ENCODE results near the gene FKBP1A. TPM values are rescaled to one million over a fixed set of nuclear protein-coding genes. Genes with fewer than 3 reads are reported as not detected.
A peak's percentile ranks its signal among the peaks of the same experiment; 100 is the strongest.

The FKBP1A gene
- total RNA-seq, result 100 to 1,000 TPM; 178 to 294 TPM

DNA sequence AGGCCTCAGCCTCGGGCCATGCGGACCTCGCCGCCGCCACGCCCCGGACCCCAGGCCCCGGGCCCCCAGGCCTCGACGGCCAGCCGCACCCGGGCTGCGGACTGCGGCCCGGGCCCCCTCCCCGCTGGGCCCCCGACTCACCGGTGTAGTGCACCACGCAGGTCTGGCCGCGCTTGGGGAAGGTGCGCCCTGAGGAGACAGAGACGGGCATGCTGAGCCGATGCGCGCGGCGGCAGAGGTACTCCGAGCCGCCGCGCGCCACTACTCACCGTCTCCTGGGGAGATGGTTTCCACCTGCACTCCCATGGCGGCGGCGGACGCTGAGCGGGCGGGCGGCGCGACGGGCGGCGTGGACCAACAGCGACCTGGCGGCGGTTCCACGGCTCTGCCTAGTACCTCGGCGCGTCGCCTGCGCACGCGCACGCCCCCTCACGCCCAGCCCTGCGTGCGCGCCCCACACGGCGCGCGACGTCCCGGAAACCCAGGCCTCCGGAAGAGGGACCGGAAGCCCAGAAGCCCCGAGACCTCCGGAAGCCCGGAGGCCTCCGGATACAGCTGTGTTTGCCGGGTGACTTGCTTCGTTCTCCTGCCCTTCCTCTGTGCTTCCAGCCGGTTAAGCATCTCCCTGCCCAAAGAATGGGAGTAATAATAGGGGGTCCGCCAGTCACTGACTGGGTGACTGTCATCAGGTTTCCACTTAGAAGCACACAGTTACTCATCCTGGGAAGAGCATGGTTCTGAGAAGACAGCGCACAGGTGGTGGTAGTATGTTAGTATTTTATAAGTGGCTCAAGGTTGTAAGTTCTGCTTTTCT is at the start of gene FKBP1A:
Gene FKBP1A, minus strand, starts transcription at position 362 of the 814 bp plus-strand sequence. Its CDS starts 56 bp downstream, at position 306.
- no peaks in the 10 kb centered on the region for H3K9me3 Mint-ChIP-seq
- H3K36me3 Mint-ChIP-seq (ENCODE audit: low read depth), result peaks cover 42% of the 10 kb centered on the region
- H3K27ac Mint-ChIP-seq, result peak within 1 kb of the TSS; percentile 87
- H3K4me1 Mint-ChIP-seq, result peaks cover 44% of the 10 kb centered on the region
- peak within 1 kb of the TSS; percentile 79 for H3K4me3 Mint-ChIP-seq
- H3K27me3 Mint-ChIP-seq, result no peaks in the 10 kb centered on the region
- ATAC-seq (replicated peaks), result peak; percentile 89

DNA sequence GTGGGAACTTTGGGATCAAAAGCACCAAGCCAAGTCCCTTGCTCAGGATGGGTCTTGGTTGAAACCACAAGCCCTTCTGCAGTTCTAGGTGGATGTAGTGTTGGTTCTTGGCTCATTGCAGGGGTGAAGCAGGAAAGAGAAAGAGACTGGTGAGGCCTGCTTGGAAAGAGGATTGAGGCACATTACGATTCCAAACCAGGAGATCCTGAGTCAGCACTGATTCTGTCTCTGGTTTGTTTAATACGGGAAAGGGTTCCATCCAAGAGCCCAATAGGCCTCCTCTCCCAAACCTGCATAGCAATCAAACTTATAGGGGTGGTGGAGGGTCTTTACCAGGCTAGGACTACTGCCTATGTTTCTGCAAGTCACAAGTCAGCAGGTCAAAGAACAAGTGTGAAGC is 49.5 kb upstream of the FKBP1A start:
- no peak for ATAC-seq (replicated peaks)
- no peaks in the 10 kb centered on the region for H3K27me3 Mint-ChIP-seq
- H3K36me3 Mint-ChIP-seq (ENCODE audit: low read depth), result peaks cover 59% of the 10 kb centered on the region
- peaks cover 7% of the 10 kb centered on the region for H3K4me1 Mint-ChIP-seq
- H3K4me3 Mint-ChIP-seq, result no peak overlapping the region
- H3K27ac Mint-ChIP-seq, result no peak overlapping the region
- H3K9me3 Mint-ChIP-seq, result no peaks in the 10 kb centered on the region

DNA sequence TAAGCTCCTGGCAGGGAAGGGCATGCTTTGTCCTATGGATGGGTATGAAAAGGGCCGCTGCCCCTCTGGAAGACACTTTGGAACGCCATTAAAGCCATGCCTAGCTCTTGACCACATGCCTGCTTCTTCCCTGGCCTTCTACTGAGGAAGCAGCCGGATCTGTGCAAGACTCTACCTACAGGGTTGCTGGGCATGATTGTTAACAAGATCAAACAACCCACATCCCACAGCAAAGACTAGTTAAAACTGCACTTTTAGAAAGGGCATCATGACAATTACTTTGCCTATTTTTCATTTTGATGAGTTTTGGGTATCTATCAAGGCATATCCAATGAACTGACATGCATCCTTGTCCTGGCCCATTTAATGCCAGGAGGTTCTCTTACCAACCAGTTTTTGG is 48.3 kb upstream of the FKBP1A start:
- Mint-ChIP-seq H3K27ac (no peak overlapping the region), H3K4me1 (peaks cover 10% of the 10 kb centered on the region), H3K36me3 (ENCODE audit: low read depth) (peaks cover 47% of the 10 kb centered on the region), H3K27me3 (no peaks in the 10 kb centered on the region), H3K4me3 (no peak overlapping the region), H3K9me3 (no peaks in the 10 kb centered on the region)
- no peak for ATAC-seq (replicated peaks)

- no peaks in the 10 kb centered on the region for H3K9me3 Mint-ChIP-seq
- H3K4me1 Mint-ChIP-seq, result peaks cover 18% of the 10 kb centered on the region
- H3K27me3 Mint-ChIP-seq, result no peaks in the 10 kb centered on the region
- peak overlapping the region; percentile 61 for H3K27ac Mint-ChIP-seq
- no peak for ATAC-seq (replicated peaks)
- H3K36me3 Mint-ChIP-seq (ENCODE audit: low read depth), result peaks cover 36% of the 10 kb centered on the region
- no peak overlapping the region for H3K4me3 Mint-ChIP-seq
Observed at GRCh38 chr20:1440024-1440423, 47.2 kb upstream of the FKBP1A start.

- Mint-ChIP-seq H3K27ac (no peak overlapping the region), H3K9me3 (no peaks in the 10 kb centered on the region), H3K4me1 (peaks cover 20% of the 10 kb centered on the region), H3K27me3 (no peaks in the 10 kb centered on the region), H3K4me3 (no peak overlapping the region), H3K36me3 (ENCODE audit: low read depth) (peaks cover 20% of the 10 kb centered on the region)
- ATAC-seq (replicated peaks), result no peak
Observed at GRCh38 chr20:1438361-1438760, 45.5 kb upstream of the FKBP1A start.

DNA sequence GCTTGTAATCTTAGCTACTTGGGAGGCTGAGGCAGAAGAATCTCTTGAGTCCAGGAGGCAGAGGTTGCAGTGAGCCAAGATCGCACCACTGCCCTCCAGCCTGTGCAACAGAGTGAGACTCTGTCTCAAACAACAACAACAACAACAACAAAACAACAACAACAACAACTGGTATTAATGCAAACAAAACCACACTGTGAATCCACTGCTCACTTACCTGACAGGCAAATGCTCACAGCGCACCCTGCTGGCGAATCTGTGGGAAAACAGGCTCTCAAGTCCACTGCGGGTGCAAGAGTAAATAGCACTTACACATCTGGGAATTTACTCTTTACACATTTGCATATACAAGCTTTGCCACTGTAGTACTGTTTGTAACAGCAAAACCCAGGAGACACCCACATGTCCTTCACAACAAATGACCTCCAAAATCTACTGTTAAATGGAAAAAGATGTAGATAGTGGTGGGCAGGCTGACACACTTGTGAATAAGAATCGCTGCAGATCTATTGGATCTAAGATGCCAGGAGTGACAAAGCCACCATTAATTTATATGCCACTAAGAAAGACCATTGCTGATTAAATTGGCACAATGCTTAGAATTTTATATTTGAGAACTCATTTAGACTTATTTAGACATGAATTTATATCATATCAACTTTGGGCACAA is 44.5 kb upstream of the FKBP1A start:
- ATAC-seq (replicated peaks), result peak; percentile 33
- no peak overlapping the region for H3K4me3 Mint-ChIP-seq

GRCh38 chr20:1436263-1436662 is 43.4 kb upstream of the FKBP1A start:
- no peak overlapping the region for H3K27ac Mint-ChIP-seq
- no peak for ATAC-seq (replicated peaks)
- H3K36me3 Mint-ChIP-seq (ENCODE audit: low read depth), result no peaks in the 10 kb centered on the region

More for the DNA sequence above, 44.5 kb upstream of the FKBP1A start:
- Mint-ChIP-seq H3K36me3 (ENCODE audit: low read depth) (peaks cover 10% of the 10 kb centered on the region), H3K27me3 (no peaks in the 10 kb centered on the region), H3K4me1 (peaks cover 20% of the 10 kb centered on the region), H3K9me3 (no peaks in the 10 kb centered on the region), H3K27ac (no peak overlapping the region)

GRCh38 chr20:1435337-1435699 is 42.5 kb upstream of the FKBP1A start:
- Mint-ChIP-seq H3K27me3 (no peaks in the 10 kb centered on the region), H3K27ac (peak overlapping the region; percentile 74), H3K4me1 (peaks cover 15% of the 10 kb centered on the region), H3K9me3 (no peaks in the 10 kb centered on the region), H3K4me3 (peak overlapping the region; percentile 32), H3K36me3 (ENCODE audit: low read depth) (no peaks in the 10 kb centered on the region)
- ATAC-seq (replicated peaks), result no peak

More at GRCh38 chr20:1436263-1436662, 43.4 kb upstream of the FKBP1A start:
- Mint-ChIP-seq H3K27me3 (no peaks in the 10 kb centered on the region), H3K9me3 (no peaks in the 10 kb centered on the region), H3K4me3 (no peak overlapping the region), H3K4me1 (peaks cover 15% of the 10 kb centered on the region)

GRCh38 chr20:1434571-1435336 is 41.9 kb upstream of the FKBP1A start:
- Mint-ChIP-seq H3K4me1 (peaks cover 15% of the 10 kb centered on the region), H3K27me3 (no peaks in the 10 kb centered on the region), H3K36me3 (ENCODE audit: low read depth) (no peaks in the 10 kb centered on the region), H3K9me3 (no peaks in the 10 kb centered on the region), H3K4me3 (peak overlapping the region; percentile 32), H3K27ac (peak overlapping the region; percentile 74)
- peak; percentile 92 for ATAC-seq (replicated peaks)

- Mint-ChIP-seq H3K27ac (no peak overlapping the region), H3K4me3 (no peak overlapping the region), H3K9me3 (no peaks in the 10 kb centered on the region), H3K4me1 (peaks cover 10% of the 10 kb centered on the region), H3K27me3 (no peaks in the 10 kb centered on the region), H3K36me3 (ENCODE audit: low read depth) (no peaks in the 10 kb centered on the region)
- no peak for ATAC-seq (replicated peaks)
Observed at GRCh38 chr20:1431158-1431557, 38.3 kb upstream of the FKBP1A start.

DNA sequence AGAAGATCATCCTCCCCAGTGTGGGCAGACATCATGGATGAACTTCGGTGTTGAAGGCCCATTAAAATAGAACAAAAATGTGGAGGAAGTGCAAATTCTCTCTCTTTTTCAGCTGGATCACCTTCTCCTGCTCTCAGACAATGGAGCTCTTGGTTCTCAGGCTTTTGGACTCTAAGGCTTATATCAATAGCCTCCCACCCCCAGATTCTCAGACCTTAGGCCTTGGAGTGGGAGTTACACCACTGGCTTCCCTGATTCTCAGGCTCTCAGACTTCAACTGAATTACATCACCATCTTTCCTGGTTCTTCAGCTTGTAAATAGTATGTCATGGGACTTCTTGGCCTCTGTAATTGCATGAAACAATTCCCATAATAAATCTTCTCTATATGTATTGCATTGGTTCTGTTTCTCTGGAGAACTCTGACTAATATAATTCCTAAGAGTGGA is 37.2 kb upstream of the FKBP1A start:
- Mint-ChIP-seq H3K4me3 (no peak overlapping the region), H3K27ac (no peak overlapping the region), H3K4me1 (peaks cover 5% of the 10 kb centered on the region), H3K36me3 (ENCODE audit: low read depth) (no peaks in the 10 kb centered on the region), H3K27me3 (no peaks in the 10 kb centered on the region), H3K9me3 (no peaks in the 10 kb centered on the region)
- no peak for ATAC-seq (replicated peaks)

- Mint-ChIP-seq H3K9me3 (no peaks in the 10 kb centered on the region), H3K27ac (no peak overlapping the region), H3K4me3 (no peak overlapping the region), H3K27me3 (no peaks in the 10 kb centered on the region), H3K4me1 (peaks cover 3% of the 10 kb centered on the region), H3K36me3 (ENCODE audit: low read depth) (no peaks in the 10 kb centered on the region)
- ATAC-seq (replicated peaks), result no peak
Observed at GRCh38 chr20:1429143-1429728, 36.4 kb upstream of the FKBP1A start.

GRCh38 chr20:1427457-1428054 is 34.7 kb upstream of the FKBP1A start:
- ATAC-seq (replicated peaks), result no peak
- Mint-ChIP-seq H3K27ac (no peak overlapping the region), H3K4me1 (peaks cover 9% of the 10 kb centered on the region), H3K4me3 (no peak overlapping the region), H3K36me3 (ENCODE audit: low read depth) (no peaks in the 10 kb centered on the region), H3K27me3 (no peaks in the 10 kb centered on the region), H3K9me3 (no peaks in the 10 kb centered on the region)

Data from activated T-helper 17 cell treated with anti-CD3 and anti-CD28 coated beads, Interleukin-2, amount 50 U/mL, for 72 hours (primary cell).